Peyer's patch (tissue), 4 donors: ENCODE measurements around the gene ERLEC1. TPM values are rescaled to one million over a fixed set of nuclear protein-coding genes. Genes with fewer than 3 reads are reported as not detected.

Source experiments
- DNase-seq, 3 donors: peaks; one replicate each; pipeline ENCODE4 v3.0.0-alpha.2; 2017 to 2019
- H3K27ac ChIP-seq, 4 donors: fragments of 200-600 bp; sonication (generic); one replicate each; pipeline ENCODE4 v1.5.1; 2016 to 2019
- H3K27me3 ChIP-seq, 2 donors: fragments of 200-600 bp; sonication (generic); one replicate each; pipeline ENCODE4 v1.5.1; 2019
- H3K36me3 ChIP-seq, 3 donors: fragments of 200-600 bp; sonication (generic); one replicate each; pipeline ENCODE4 v1.5.1; 2016 to 2019
- H3K4me1 ChIP-seq, 4 donors: fragments of 200-600 bp; sonication (generic); one replicate each; pipeline ENCODE4 v1.5.1; 2016 to 2019
- H3K4me3 ChIP-seq, 4 donors: fragments of 200-600 bp; sonication (generic); 1 replicate in 3 of 4; 2 replicates in 1 of 4; pipeline ENCODE4 v1.5.1; 2016 to 2019; ENCODE audit warnings: mild to moderate bottlenecking in 1 of 4
- H3K9me3 ChIP-seq, 4 donors: fragments of 200-600 bp; sonication (generic); one replicate each; pipeline ENCODE4 v1.5.1; 2016 to 2019; ENCODE audit warnings: mild to moderate bottlenecking in 1 of 4
- CTCF ChIP-seq, 6 experiments: fragments of 450-650 bp in 4 of 6; fragments of 200-600 bp in 2 of 6; sonication (generic) in 1 of 6; IDR thresholded peaks; one replicate each; pipeline ENCODE4 v1.5.1; 2017 to 2019; ENCODE audit warnings: antibody characterized with exemption in 6 of 6, mild to moderate bottlenecking in 3 of 6, moderate library complexity in 1 of 6
- POLR2A ChIP-seq, 2 donors: fragments of 450-650 bp; IDR thresholded peaks; one replicate each; pipeline ENCODE4 v1.5.1; 2017; ENCODE audit warnings: antibody characterized with exemption in 2 of 2, mild to moderate bottlenecking in 2 of 2, moderate library complexity in 2 of 2
- total RNA-seq, 4 donors: library from RNA; depleted of rRNA; stranded (reverse); fragments of >200 nt; gene quantifications; one replicate each; pipeline ENCODE4 v1.1.0, GENCODE V29; 2016

The ERLEC1 gene
- total RNA-seq, 4 donors from 2014 or later, result 28.1 to 69.3 (median 55.4) TPM

GRCh38 chr2:53856272-53856671, 69.4 kb downstream of the ERLEC1 start:
- no peak overlapping the region for H3K27ac ChIP-seq
- H3K4me1 ChIP-seq, result no peaks in the 10 kb centered on the region
- TF ChIP-seq CTCF (IDR thresholded peaks at IDR 0.05) (no peak), POLR2A (IDR thresholded peaks at IDR 0.05) (no peak)
- H3K4me3 ChIP-seq, result no peak overlapping the region
- peaks cover 0 to 9% (median 0%) of the 10 kb centered on the region in 3 donors for H3K36me3 ChIP-seq
- no peak for DNase-seq
- no peaks in the 10 kb centered on the region for H3K9me3 ChIP-seq
- H3K27me3 ChIP-seq, result no peaks in the 10 kb centered on the region

GRCh38 chr2:53859206-53860181, 72.7 kb downstream of the ERLEC1 start, which contains the start of gene GPR75:
Gene GPR75, minus strand, starts transcription at chr2:53859967. Its CDS starts 5,211 bp downstream, at chr2:53854756.
- DNase-seq, result peak in 1 of 3 donors; percentile 56
- Histone ChIP-seq H3K36me3 (peaks cover 0 to 10% (median 0%) of the 10 kb centered on the region in 3 donors), H3K4me3 (peak within 1 kb of the TSS in 2 of 4 donors; percentile 46 to 48), H3K4me1 (no peaks in the 10 kb centered on the region), H3K27me3 (no peaks in the 10 kb centered on the region), H3K27ac (no peak within 1 kb of the TSS), H3K9me3 (no peaks in the 10 kb centered on the region)
- TF ChIP-seq CTCF (IDR thresholded peaks at IDR 0.05) (no peak), POLR2A (IDR thresholded peaks at IDR 0.05) (no peak)

- peaks cover 0 to 34% (median 3%) of the 10 kb centered on the region in 3 donors for H3K36me3 ChIP-seq
- DNase-seq, result no peak
- H3K27ac ChIP-seq, result no peak overlapping the region
- H3K27me3 ChIP-seq, result no peaks in the 10 kb centered on the region
- no peak for TF ChIP-seq POLR2A (IDR thresholded peaks at IDR 0.05)
- TF ChIP-seq CTCF (IDR thresholded peaks at IDR 0.05), result no peak
- no peak overlapping the region for H3K4me3 ChIP-seq
- no peaks in the 10 kb centered on the region for H3K4me1 ChIP-seq
- H3K9me3 ChIP-seq, result no peaks in the 10 kb centered on the region
Observed at GRCh38 chr2:53861824-53862223, 75.0 kb downstream of the ERLEC1 start.

GRCh38 chr2:53863538-53864227, 76.8 kb downstream of the ERLEC1 start:
- Histone ChIP-seq H3K9me3 (no peaks in the 10 kb centered on the region), H3K36me3 (peaks cover 0 to 43% (median 3%) of the 10 kb centered on the region in 3 donors), H3K4me3 (no peak overlapping the region), H3K4me1 (no peaks in the 10 kb centered on the region), H3K27ac (no peak overlapping the region), H3K27me3 (no peaks in the 10 kb centered on the region)
- TF ChIP-seq POLR2A (IDR thresholded peaks at IDR 0.05), result no peak
- no peak for TF ChIP-seq CTCF (IDR thresholded peaks at IDR 0.05)
- no peak for DNase-seq

- no peak for DNase-seq
- H3K36me3 ChIP-seq, result peaks cover 0 to 43% (median 3%) of the 10 kb centered on the region in 3 donors
- no peaks in the 10 kb centered on the region for H3K27me3 ChIP-seq
- no peak overlapping the region for H3K4me3 ChIP-seq
- no peaks in the 10 kb centered on the region for H3K4me1 ChIP-seq
- TF ChIP-seq CTCF (IDR thresholded peaks at IDR 0.05), result no peak
- no peak for TF ChIP-seq POLR2A (IDR thresholded peaks at IDR 0.05)
- no peaks in the 10 kb centered on the region for H3K9me3 ChIP-seq
- no peak overlapping the region for H3K27ac ChIP-seq
Observed at GRCh38 chr2:53865264-53865663, 78.4 kb downstream of the ERLEC1 start.
